GM19025 (cell line): ENCODE data around the gene SYCP3.
A peak's percentile ranks its signal among the peaks of the same experiment; 100 is the strongest.

Experiments
- ATAC-seq: cut with Tn5 transposase; IDR thresholded peaks from one replicate; pipeline ENCODE4 v1.9.1; 2021; ENCODE audit warnings: mild to moderate bottlenecking, low read depth, moderate library complexity; ENCODE audit not compliant: unreplicated experiment

The SYCP3 gene

DNA sequence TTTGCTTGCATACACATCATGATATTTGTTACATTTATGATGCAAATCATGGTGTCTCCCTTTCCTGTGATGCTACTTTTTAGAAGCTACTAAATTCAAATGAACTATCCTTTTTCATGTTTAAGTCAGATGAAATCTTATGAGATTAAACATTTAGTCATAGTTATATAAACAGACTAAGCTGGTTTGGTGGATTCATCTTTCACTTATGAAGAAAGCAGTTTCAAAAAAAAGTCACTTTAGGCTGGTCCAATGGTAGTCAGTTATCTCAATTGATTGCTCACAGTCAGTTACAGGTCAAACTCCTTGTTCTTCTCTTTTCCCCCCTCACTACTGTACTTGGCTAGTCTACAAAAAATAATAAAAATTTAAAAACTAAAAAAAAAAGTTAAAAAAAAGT is 19.7 kb downstream of the SYCP3 start:
- no peak for ATAC-seq

DNA sequence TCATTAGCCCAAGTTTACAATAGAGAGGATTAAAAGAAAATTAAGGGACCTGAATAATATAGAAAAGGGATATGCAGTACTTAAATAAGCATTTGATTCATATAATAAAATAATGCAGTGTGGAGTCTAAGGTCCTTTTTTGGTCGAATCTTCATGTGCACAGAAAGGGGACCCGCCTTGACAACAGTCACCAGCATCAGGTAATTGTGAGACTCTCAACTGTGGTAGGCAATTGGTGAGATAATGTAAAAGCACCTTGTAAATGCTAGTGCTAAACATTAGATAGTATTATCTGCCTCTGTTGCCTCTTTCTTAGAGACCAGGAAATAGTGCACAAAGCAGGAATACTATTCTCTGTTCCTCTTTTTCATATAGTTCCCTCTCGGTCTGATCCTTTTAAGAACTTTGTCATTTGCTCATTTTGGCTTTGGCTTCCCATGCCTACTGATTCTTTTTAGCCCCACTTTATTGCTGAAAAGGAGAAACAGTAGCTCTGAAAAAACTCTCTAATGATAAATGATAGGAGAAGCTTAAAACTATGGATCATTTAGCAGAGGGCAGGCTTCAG is 24.3 kb downstream of the SYCP3 start:
- ATAC-seq = no peak

DNA sequence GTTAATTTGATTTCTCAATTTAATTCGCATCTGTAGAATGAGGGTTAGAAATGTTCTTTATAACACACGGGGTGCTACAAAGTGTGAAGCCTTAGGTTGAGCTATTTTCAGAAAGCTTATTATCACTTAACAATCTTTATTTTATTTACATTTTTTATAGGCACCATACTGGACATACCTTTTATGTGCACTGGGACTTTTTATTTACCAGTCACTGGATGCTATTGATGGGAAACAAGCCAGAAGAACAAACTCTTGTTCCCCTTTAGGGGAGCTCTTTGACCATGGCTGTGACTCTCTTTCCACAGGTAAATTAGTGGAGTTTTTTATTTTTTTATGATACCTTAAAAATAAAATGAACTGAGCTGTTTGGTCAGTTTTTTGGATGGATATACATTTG is 25.3 kb downstream of the SYCP3 start:
- ATAC-seq = no peak

DNA sequence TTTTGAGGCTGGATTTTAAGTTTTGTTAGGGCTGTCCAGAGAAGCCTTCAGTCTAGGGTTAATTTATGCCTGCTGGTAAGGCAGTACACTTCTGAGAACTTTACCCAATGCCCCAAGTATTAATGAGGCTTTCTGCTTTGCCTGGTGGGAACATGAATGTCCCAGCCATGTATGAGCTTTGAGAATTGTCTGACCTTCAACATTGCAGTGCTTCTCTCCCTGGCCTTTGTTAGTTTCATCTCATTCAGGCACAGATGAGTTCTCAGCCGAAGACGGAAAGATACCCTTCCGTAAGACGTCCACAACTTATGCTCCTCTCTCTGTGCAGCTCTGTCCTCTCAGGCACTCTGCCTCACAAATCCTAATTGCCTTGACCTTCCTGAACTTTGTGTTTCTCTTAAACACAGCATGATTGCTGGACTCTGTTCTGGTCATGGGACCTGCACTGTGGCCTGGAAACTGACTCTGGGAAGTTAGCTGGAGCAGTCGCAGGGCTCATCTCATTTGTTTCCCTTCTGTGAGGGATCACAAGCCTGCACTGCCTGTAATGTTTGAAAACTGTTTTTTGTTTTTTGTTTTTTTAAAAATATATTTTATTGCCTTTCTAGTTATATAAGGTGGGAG is 26.1 kb downstream of the SYCP3 start:
- ATAC-seq = no peak

DNA sequence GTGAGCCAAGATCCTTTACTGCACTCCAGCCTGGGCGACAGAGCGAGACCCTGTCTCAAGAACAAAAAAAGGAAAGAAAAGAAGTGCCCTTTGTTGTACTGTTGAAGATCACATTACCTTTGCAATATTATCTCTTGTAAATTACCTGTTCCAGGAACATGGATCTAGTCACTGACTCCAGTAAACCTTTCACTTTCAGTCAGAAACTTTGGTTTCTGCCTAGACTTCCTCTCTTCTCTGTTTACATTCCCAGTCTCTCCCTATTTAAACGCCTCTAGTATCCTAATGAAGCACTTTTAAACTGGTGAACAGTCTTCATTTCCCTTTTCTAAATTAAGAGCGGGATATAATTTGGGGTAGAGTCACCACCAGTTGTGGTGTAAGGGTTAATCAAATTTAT is 29.0 kb downstream of the SYCP3 start:
- ATAC-seq = no peak

DNA sequence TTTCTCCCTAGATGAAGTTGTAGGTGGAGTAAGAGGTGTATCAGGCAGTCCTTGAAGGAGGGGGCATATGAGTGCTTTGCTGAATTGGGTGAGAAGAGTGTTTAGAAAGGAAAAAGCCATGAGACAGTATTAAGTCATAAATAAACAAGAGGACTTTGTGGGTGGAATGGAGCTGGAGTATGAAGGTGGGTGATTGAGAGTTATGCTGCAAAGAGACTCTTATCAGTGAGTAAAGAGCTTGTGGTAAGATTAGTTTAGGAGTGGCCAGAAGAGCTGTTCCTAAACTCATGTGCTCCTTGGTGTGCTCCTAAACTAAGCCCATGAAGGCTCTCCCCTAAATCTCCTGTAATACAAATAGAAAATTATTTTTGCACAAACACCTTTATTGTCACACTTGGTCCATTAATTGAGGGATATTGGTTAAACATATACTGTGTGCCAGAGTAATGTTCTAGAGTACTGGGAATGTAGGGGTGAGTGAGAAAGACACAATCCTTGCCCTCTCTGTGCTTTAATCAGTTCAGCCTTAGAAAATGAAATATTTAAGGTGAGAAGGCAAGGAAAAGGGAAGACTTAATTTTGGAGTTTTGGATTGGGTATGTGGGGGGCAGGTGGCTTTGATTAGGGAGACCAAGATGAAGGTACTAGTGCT is 32.0 kb downstream of the SYCP3 start:
- ATAC-seq = no peak

DNA sequence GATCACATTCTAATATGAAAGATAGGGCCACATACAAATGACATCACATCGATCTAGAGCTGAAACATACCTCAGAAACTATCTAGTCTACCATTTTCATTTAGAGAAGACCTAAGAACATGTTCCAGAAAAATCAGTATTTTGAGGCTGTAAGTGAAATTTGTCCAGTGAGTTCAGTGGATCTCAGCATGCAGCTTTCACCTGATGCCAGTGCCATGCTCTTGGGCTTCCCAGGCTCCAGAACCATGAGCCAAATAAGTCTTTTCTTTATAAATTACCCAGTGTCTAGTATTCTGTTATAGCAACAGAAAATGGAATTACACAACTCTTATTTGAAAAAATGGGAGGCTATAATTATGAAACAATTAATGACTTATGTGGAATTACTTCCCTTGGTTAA is 32.9 kb downstream of the SYCP3 start:
- ATAC-seq = no peak

DNA sequence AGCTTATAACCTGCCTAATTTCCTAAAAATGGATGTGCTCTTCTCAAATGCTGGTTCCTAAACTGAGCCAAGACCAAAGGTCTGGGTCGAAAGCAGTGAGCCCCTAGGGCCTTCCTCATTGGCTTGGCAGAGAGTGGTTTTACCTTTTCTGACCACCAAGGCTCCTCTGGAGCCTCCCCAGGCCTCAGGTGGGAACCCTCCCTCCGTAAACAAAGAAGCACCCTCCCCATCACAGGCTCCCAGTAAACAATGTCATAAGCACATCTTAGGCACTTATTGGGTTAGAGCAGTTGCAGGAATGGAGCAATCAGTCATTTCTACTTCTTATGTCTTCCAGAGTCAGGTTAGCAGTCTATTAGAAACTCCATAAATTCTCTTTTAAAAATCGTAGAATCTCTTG is 35.8 kb downstream of the SYCP3 start:
- no peak for ATAC-seq

DNA sequence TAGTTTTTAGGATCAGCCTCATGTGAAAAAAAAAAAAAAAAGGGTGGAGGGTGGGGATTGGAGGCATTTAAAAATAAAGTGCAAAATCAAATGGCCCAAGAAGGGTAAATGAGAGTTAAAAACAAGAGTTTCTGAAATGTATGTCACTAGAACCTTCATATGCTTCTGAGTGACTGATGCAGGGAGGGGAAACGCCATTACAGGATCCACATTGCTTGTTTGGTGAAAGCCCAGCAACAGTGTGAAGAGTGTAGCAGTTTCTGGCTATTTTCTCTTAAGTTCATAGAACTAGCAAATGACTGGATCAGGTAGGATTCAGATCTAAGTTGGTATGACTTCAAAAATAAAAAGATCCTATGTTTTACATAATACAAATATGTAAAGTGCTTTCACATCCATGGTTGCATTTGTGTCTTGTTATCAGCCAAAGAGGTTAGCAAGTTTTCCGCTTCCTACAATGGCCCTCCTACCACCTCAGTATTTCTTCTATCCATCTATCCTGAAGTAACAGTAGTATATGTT is 38.9 kb downstream of the SYCP3 start:
- ATAC-seq = no peak

DNA sequence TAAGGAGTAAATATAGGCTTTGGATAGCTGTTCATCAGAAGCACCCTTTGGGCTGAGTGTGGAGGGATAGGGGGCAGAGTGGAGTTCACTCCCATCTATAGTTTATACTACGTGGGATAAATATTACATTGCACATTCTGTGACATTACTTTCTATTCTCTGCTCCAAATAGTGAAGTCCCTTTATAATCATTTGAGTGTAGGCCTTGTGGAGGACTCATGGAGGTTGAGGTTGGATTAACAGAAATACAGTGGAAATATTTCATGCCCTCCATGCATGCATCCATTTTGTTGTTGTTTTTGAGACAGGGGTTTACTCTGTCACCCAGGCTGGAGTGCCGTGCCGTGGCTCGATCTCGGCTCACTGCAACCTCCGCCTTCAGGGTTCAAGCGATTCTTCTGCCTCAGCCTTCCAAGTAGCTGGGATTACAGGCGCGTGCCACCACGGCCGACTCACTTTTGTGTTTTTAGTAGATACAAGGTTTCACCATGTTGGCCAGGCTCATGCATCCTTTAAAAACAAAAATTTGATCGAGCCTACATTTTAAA is 40.4 kb downstream of the SYCP3 start:
- ATAC-seq = no peak

DNA sequence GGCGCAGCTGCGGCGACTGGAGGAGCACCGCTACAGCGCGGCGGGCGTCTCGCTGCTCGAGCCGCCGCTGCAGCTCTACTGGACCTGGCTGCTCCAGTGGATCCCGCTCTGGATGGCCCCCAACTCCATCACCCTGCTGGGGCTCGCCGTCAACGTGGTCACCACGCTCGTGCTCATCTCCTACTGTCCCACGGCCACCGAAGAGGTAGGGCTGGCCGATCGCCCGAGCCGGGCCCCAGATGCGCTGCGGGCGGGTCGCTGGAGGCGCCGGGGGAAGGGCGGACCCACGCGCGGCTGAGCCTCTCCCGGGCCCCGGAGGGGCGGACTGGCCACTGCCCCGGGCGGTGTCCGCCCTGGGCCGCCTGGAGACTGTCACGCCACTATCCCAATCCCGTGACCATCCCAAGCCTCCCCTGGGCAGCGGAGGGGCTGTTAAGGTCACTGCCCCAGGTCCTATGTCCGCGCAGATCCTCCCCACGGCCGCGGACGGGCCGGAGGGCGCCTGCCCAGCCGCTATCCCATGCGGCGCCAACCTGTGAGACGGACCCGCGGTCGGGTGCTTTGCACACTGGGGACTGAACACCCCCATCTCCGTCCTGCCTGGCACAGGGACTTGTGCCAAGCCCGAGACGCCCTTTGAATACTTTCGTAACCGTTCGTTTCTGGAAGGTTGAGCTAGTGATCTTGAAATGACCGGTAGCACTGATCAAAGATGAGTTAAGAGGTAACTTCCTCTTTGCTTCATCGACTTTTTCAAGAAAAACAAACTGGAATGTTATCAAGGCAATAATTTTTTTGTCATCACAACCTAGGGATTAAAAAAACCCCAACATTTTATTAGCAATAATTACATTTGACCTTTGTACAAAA is 41.1 kb downstream of the SYCP3 start:
- peak; percentile 16 for ATAC-seq

DNA sequence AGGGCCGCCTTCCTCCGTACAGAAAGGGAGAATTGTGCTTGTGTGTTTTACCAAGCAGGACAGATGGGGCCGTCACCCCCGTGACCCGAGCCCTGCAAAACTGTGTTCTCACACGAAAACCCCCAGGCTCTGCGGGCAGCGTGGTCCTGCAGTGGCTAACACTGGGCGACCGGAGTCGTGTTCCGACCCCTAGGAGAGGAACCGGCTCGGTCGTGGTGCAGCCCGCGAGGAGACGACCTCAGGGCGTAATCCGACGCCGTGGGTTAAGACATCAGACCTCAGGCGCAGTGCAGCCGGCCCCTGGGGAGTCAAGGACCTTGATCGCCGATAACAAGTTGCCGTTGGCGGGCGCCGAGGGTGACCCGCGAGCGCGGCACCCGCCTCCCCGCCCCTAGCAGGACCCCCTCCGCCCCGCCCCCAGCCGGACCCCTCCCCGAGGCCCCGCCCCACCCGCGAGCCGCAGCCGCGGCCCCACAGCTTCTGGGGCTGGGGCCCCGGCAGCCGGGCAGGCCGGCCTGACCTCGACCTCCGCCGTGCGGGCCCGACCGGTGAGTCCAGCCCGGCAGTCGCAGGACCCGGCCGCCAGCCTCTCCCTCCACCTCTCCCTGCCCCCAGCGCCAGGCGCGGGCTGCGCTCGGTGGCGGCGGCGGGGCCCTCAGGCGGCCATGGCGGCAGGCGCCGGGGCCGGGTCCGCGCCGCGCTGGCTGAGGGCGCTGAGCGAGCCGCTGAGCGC is 41.9 kb downstream of the SYCP3 start, which contains the start of gene CHPT1:
TSS of gene CHPT1 (plus strand) at position 444 of the 733 bp plus-strand sequence. CDS start at position 666, 222 bp downstream.
- ATAC-seq = peak; percentile 71

DNA sequence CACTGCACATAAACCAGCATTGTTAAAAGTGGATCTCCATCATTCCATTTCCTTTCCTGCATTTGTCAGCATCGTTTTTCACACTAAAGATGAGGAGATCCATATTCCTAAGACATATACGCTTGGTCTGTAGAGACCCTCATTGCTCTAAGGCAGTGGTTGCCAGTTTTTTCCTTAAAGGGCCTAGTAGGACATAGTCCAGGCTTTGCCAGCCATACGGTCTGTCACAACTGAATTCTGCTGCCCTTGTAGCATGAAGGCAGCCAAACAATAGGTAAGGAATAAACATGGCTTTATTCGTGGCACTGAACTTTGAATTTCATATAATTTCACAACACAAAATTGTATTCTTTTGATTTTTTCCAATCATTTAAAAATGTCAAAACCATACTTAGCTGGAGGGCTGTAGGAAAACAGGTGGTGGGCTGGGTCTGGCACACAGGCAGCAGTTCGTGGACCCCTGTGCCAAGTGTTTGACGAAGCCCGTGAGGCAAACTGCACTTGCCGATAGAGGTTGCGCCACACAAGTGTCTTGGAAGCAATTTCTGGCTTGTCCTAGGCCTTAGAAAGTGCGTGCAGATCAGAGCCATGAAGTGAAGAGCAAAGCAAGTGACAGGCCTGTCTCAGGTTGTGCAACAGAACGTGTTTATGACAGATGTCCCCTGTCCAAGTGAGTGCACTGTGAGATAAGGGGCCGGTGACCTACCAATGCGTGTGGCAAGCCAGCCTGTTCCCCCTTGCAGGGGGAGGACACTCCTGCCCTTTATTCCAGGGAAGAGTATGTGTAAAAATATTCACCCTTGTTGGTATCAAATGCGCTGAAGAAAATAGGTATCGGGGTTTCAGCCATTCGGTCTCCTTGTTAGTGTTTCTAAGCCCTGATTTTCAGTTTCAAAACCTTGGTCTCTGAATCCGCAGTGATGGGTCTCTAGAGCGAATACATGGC is 42.7 kb downstream of the SYCP3 start:
- peak; percentile 32 for ATAC-seq

DNA sequence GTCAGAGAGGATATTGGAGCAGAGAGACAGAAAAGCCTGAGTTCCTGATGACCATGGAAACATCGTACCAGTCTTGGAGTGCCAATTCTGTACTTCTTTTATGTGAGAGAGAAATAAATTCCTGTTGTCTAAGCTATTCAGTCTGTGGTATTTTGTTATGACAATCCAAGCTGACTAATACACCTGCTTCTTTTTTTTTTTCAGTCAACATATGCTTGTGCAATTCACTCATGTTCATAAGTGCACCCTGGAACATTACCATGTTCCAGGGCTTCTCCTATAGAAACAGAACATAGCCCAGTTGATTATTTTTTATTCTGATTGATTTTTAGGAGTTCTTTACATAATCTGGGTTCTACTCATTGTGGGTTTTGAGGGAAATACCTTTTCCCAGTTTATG is 43.6 kb downstream of the SYCP3 start:
- ATAC-seq = no peak

DNA sequence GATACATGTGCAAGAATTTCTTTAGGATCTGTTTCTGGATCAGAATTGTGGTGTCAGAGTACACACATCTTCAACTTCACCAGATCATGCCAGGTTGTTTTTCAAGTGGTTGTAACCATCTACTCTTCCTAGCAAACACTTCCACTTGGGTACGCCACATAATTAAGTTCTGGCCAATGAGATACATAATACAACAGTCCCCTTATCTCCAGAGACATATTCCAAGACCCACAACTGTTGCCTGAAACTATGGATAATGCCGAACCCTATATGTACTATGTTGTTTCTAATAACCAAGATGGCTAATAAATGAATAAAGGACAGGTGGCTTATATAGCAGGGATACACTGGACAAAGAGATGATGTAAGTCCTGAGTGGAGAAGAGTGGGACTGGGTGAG is 44.3 kb downstream of the SYCP3 start:
- no peak for ATAC-seq

DNA sequence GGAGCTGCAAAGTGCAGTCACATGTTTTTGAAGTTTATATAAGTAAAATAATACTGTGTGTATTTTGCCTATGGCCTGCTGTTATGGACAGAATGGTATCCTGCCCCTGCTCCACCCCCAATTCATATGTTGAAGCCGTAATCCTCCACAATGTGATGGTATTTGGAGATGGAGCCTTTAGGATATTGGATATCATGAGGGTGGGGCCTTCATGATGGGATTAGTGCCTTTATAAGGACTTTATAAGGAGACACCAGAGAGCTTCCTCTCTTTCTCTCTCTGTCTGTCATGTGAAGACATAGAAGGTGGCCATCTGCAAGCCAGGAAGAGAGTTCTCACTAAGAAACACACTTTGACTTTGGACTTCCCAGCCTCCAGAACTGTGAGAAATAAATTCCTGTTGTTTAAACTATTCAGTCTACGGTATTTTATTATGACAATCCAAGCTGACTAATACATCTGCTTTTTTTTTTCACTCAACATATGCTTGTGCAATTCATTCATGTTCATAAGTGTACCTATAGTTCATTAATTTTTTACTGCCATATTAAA is 44.9 kb downstream of the SYCP3 start:
- ATAC-seq = no peak

DNA sequence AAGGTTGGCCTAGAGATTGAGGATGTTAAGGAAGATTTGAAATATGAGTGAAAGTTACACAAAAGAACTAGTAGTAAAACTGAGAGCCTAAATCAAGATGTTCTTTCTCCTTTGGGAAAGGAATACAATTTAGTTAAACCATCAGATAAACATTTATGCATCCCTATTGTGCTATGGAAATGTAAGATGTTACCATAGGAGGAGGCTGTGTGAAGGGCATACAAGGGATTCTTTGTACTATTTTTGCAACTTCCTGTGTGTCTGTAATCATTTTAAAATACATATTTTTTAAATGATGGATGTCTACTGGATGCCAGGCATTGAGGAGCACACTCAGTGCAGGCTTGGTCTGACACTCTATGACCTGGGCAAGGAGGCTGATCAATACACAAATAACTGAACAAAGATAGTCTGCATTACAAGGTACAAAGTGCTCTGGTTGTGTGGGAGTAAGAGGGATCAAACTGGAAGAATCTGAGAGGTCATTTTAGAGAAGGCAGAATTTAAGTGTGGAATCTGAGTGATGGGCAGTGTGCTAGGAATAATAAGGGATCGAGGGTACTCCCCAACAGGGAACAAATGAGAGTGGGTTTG is 47.7 kb downstream of the SYCP3 start:
- no peak for ATAC-seq

DNA sequence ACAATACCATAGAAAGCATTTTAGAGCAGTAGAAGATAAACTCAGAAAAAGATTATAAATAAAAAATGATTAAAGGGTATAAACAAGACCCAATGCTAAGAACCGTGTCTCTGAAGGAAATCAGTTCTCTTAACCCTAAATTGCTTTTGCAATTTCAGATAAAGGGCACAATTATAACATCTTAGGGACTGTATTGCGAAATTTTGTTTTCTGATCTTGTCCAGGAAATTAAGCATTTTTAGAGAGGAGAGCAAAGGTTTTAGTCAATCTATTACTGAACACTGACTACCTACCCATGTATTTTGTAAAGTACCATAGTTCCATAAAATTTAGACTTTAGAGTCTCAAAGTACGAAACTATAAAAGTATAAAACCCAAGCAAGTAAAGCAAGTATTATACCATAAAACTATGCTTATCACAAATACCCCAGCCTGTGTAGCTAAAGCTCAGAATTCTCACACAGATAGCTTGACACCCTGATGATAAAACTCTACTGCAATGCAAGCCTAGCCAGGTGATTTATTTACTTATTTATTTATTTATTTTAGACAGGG is 48.6 kb downstream of the SYCP3 start:
- ATAC-seq = no peak
